ACC112 (cell line): ENCODE measurements around the gene PDGFA.

Experiments used
- H2AFZ ChIP-seq: fragments of 200-600 bp; sonication (generic); one replicate; pipeline ENCODE4 v1.6.0; 2017; ENCODE audit warnings: antibody characterized with exemption, low read length; ENCODE audit not compliant: unreplicated experiment
- H3K27ac ChIP-seq: fragments of 200-600 bp; sonication (generic); 2 replicates; pipeline ENCODE4 v1.5.1; 2014; ENCODE audit warnings: low read depth, mild to moderate bottlenecking, antibody characterized with exemption, low read length, moderate library complexity
- H3K27me3 ChIP-seq: fragments of 200-600 bp; sonication (generic); 2 replicates; pipeline ENCODE4 v1.6.1; 2014; ENCODE audit warnings: mild to moderate bottlenecking, antibody characterized with exemption, low read length, moderate library complexity, mixed read lengths; ENCODE audit not compliant: insufficient read depth
- H3K36me3 ChIP-seq: fragments of 200-600 bp; sonication (generic); 2 replicates; pipeline ENCODE4 v1.6.1; 2016; ENCODE audit warnings: mild to moderate bottlenecking, antibody characterized with exemption, low read length, moderate library complexity, mixed read lengths; ENCODE audit not compliant: insufficient read depth
- H3K4me1 ChIP-seq: fragments of 200-600 bp; sonication (generic); one replicate; pipeline ENCODE4 v1.6.1; 2016; ENCODE audit warnings: low read length, mixed read lengths; ENCODE audit not compliant: insufficient read depth, unreplicated experiment, control insufficient read depth
- H3K4me3 ChIP-seq: fragments of 200-600 bp; sonication (generic); 2 replicates; pipeline ENCODE4 v1.5.1; 2014; ENCODE audit warnings: mild to moderate bottlenecking, low read depth, low read length
- H3K79me2 ChIP-seq: fragments of 200-600 bp; sonication (generic); one replicate; pipeline ENCODE4 v1.6.0; 2016; ENCODE audit warnings: low read length; ENCODE audit not compliant: control insufficient read depth, unreplicated experiment, insufficient read depth

The PDGFA gene

DNA sequence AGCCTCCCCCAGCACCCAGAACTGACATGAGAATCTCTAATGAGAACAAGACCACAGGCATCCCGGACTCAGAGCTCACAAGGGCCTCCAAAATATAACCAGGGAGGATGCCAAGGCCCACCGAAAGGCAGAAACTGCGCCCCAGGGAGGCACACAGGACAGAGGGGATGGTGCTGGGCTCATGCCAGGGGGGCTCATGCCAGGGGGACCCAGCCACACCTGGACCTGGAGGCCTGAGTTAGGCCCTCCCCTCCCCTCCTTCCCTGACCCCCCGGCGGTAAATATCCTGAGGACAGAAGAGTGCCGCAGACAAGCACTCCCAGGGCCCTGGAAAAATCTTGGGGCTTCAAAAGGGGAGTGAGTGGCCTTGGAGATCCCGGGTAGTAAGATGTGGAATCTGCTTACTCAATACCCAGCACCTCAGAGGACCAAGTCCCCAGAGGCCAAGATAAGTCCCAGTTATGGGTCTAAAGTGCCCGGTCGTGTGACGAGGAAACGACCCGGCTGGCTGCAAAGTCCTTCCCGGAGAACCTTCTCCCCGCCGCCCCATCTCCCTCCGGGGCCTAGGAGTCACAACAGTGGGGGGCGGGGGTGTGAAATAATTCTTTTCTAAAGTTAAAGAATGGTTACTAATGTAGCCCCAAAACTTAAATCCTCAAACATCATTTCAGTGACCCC lies 11.9 kb downstream of the PDGFA start:
- Histone ChIP-seq H2AFZ (no peak overlapping the region), H3K27ac (no peak overlapping the region), H3K27me3 (no peaks in the 10 kb centered on the region), H3K4me3 (no peak overlapping the region), H3K36me3 (no peaks in the 10 kb centered on the region), H3K79me2 (no peaks in the 10 kb centered on the region), H3K4me1 (no peaks in the 10 kb centered on the region)

DNA sequence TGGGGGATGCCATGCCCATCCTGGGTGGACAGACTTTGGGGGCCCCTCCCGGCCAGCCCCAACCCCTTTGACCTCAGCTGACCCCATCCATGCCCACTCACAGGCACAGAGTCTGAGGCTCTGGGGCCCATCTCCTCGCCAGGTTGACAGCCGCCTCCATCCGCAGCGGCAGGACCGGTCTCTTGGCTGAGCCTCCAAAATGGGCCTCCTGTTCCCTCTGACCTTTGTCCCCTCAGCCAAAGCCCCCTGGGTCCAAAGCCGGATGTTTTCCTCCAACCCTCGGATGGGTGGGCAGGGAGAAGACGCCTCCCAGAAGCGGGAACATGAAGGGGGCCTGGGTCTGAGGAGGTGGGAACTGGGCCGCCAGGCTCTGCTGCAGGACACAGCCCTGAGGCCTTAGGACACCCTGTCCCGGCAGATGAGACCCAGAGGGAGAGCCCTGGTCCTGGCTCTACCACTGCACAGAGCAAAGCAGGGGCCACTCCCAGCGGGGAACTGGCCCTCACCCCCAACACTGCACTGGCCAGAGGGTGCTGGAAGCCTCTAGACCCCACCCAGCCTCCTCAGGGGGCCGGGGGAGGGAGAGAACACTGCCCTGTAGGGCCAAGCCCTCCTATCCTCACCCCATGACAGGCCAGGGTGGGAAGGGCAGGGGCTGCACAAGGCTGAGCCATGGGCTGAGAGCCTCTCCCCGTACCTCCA lies 12.6 kb downstream of the PDGFA start:
- H3K4me1 ChIP-seq, result no peaks in the 10 kb centered on the region
- H3K27me3 ChIP-seq, result no peaks in the 10 kb centered on the region
- no peaks in the 10 kb centered on the region for H3K79me2 ChIP-seq
- H2AFZ ChIP-seq, result no peak overlapping the region
- no peak overlapping the region for H3K4me3 ChIP-seq
- H3K36me3 ChIP-seq, result no peaks in the 10 kb centered on the region
- no peak overlapping the region for H3K27ac ChIP-seq

DNA sequence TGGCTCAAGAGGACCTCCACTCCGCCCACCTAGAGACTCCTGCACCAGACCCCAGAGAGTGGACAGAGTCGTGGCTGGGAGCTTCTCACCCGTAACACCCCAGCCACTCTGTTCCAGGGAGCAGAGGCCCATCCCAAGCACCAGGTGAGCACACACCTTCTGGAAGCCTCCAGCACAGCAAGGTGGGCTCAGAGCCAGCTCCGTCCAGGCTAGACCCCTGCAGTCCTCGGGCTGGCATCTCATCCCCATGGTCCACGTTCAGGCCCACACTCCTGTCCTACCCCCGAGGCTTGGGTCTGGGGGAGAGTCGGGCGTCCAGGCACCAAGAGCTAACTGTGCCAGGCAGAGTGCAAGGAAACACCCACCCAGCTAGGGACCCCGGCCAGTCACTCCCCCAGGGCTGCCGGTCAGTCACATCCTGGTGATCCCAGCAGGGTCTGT lies 13.2 kb downstream of the PDGFA start:
- Histone ChIP-seq H3K27ac (no peak overlapping the region), H3K27me3 (no peaks in the 10 kb centered on the region), H3K36me3 (no peaks in the 10 kb centered on the region), H2AFZ (no peak overlapping the region), H3K4me3 (no peak overlapping the region), H3K4me1 (no peaks in the 10 kb centered on the region), H3K79me2 (no peaks in the 10 kb centered on the region)

DNA sequence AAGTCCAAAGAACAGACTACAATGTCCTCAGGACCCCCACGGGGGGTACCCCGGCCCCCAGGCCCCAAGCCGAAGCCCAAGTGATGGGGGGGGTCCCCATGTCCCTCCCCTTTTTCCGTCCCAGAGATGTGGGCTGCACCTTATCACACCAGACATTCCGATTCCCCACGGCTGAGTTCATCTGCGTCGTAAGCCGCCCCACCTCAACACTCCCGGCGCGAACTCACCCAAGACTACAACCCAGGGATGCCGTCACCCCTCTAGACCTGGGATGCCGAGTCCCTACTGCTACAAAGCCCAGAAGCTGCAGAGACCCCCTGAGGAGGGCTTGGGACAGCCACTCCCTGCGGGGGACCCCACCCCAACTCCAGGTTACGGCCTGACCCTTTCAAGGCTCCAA lies 14.5 kb downstream of the PDGFA start:
- H3K36me3 ChIP-seq, result no peaks in the 10 kb centered on the region
- no peak overlapping the region for H3K4me3 ChIP-seq
- no peaks in the 10 kb centered on the region for H3K4me1 ChIP-seq
- H2AFZ ChIP-seq, result no peak overlapping the region
- no peak overlapping the region for H3K27ac ChIP-seq
- no peaks in the 10 kb centered on the region for H3K79me2 ChIP-seq
- no peaks in the 10 kb centered on the region for H3K27me3 ChIP-seq

DNA sequence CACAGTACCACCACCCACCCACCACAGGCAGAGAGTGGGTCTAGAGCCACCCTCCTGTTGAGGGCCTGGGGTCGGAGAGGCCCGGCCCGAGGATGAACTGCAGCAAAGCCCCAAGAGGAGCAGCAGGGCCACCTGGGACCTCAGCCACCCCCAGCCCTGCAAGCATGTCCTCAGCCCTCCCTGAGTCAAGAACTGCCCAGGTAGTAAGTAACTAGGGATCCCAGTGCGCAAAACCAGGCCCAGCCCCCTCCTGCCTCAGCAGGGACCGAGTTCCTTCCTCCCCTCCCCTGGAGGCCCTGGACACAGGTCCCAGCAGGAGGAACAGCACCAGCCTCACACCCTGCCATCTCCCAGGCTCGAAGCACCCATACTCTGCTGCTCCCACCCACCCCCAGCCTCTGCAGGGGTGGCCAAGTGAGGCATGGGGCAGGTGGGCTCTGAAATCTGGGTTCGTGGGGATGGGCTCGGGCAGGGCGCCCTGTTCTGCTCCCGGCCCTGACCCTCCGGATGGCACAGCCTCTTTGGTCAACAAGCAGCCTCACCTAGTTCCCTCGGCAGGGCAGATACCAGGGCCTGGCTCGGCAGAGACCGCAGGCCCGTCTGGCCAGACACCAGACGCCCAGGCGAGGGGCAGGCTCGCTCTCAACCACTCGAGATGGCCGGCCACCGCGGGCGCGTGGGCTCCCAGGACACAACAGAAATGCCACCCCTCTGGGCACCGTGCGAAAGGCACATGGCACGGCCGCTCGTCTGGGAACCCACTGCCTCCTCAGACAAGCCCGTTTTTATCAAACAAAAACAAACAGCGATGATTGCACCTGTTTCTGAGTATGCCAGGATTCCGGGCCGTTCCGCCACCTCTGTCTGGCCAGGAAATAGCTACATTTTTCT lies 15.2 kb downstream of the PDGFA start:
- Histone ChIP-seq H3K4me3 (no peak overlapping the region), H3K36me3 (no peaks in the 10 kb centered on the region), H3K27ac (no peak overlapping the region), H3K27me3 (no peaks in the 10 kb centered on the region), H3K4me1 (no peaks in the 10 kb centered on the region), H3K79me2 (no peaks in the 10 kb centered on the region), H2AFZ (no peak overlapping the region)

DNA sequence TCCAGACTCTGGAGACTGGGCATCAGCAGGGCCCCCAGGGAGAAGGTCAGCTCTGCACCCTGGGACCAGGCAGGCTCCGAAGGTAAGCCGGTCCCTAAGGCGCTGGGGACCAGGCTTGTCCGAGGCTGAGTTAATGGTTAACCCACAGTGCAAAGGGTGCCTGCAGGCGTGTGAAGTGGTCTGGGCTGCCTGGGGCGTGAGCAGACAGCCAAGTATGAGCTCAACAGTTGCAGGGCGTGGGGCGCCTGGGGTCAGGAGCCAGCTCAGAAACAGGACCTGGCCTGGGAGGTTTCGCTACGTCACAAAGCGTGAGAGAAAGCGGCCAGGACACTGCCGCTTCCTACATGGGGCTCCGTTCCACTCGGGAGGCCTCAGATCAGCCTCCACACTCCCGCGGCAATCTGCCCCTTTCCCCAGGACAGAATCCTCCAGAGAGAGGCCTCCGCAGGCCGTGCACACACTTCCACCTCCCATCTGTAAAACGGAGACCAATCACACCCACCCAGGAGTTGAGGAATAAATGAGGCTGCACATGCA lies 16.0 kb downstream of the PDGFA start:
- H3K4me1 ChIP-seq, result no peaks in the 10 kb centered on the region

DNA sequence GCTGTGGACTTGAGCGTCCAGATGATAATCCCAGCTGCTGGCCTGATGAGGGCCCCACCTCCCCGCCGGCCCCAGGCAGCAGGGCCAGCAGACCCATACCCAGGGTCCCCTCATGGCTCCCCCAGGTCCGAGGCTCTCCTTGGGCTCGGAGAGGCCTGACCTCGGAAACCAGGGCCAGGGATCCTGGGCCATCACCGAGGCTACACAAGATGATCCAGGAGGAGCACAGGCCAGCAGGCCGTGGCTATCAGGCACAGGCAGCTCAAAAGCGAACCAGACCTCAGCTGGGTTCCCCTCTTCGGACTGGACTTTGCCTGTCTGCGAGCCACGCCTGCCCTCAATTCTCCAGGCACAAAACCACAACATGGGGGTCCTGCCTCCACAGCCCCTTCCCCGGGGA lies 17.4 kb downstream of the PDGFA start:
- Histone ChIP-seq H3K4me3 (no peak overlapping the region), H3K27me3 (no peaks in the 10 kb centered on the region), H3K79me2 (no peaks in the 10 kb centered on the region), H3K36me3 (no peaks in the 10 kb centered on the region), H3K4me1 (no peaks in the 10 kb centered on the region), H3K27ac (no peak overlapping the region), H2AFZ (no peak overlapping the region)

More for the DNA sequence above, 16.0 kb downstream of the PDGFA start:
- Histone ChIP-seq H3K36me3 (no peaks in the 10 kb centered on the region), H2AFZ (no peak overlapping the region), H3K27me3 (no peaks in the 10 kb centered on the region), H3K4me3 (no peak overlapping the region), H3K79me2 (no peaks in the 10 kb centered on the region), H3K27ac (no peak overlapping the region)

DNA sequence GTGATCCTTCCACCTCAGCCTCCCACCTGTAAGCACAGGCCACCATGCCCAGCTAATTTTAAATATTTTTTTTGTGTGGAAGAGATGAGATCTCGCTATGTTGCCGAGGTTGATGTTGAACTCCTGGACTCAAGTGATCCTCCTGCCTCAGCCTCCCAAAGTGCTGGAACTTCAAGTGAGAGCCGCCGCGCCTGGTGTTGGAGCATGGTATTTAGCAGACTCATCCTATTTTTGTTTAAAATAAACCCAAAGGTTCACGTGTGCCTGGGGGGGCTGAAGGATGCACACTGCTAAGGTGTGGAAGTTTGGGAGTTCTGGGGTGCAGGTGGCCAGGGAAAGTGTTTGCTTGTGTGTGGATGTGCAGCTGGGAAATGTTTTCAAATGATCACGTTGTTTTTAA lies 18.1 kb downstream of the PDGFA start:
- Histone ChIP-seq H3K4me1 (no peaks in the 10 kb centered on the region), H3K36me3 (no peaks in the 10 kb centered on the region), H2AFZ (no peak overlapping the region), H3K27ac (no peak overlapping the region), H3K27me3 (no peaks in the 10 kb centered on the region), H3K79me2 (no peaks in the 10 kb centered on the region), H3K4me3 (no peak overlapping the region)

DNA sequence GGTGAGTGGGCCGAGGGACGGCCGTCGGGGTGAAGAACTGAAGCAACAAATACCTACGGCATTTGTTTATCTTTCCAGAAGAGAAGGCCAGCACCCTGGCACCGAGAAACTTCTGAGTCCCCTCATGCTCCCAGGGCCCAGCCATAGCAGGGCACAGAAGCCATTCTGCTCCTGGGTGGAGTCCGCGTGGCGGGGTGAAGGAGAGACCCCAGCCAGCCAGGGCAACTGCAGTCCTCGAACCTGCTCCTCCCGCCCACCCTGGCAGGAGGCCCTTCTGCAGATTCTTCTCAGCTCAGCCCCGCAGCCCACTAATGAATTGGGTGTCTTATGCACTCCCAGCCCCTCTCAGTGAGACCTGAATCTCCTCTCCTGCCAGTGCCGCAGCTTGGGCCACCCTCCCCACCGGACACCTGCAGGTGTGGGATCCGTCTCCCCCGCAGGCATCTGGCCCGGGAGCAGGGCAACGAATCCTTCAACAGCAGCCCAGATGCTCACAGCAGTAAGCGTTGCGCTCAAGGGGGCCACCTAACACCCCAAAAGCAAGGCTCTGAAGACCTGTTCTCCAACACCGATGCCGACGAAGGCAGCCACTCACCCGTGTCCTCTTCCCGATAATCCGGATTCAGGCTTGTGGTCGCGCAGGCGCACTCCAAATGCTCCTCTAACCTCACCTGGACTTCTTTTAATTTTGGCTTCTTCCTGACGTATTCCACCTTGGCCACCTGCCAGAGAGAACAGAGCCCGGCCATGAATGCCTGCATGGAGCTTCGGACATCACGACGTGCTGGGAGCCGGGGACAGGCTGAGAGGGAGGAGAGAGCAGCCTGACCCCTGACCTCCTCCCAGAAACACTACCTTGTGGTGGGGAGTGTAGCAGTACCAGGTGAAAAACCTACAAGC lies 18.9 kb downstream of the PDGFA start:
- Histone ChIP-seq H3K27me3 (no peaks in the 10 kb centered on the region), H3K4me1 (no peaks in the 10 kb centered on the region)

More for the DNA sequence above, 18.9 kb downstream of the PDGFA start:
- Histone ChIP-seq H3K27ac (no peak overlapping the region), H3K4me3 (no peak overlapping the region), H3K79me2 (no peaks in the 10 kb centered on the region), H3K36me3 (no peaks in the 10 kb centered on the region), H2AFZ (no peak overlapping the region)
